HL-60 (cell line): Measurements from ENCODE around the gene TMEM123.
"Not testable (repeated sequence)": the region's sequence is repeated elsewhere in the genome, so short reads cannot be mapped to it uniquely, and the experiment has no call there.

Experiments
- DNase-seq, 2 experiments: peaks; one replicate each; pipeline ENCODE4 v3.0.0-alpha.2; 2010 to 2020; ENCODE audit warnings: low read depth in 1 of 2, low spot score in 1 of 2
- H3K27ac ChIP-seq: fragments of 250-450 bp; sonication (Bioruptor Pico); replicated peaks from 2 replicates; pipeline ENCODE4 v1.5.1; 2020; ENCODE audit warnings: mild to moderate bottlenecking, moderate library complexity
- H3K27me3 ChIP-seq: fragments of 250-450 bp; sonication (Bioruptor Pico); 2 replicates; pipeline ENCODE4 v1.5.1; 2021; ENCODE audit warnings: mild to moderate bottlenecking, moderate library complexity; ENCODE audit not compliant: insufficient read depth, poor library complexity, severe bottlenecking
- H3K4me3 ChIP-seq: replicated peaks from 2 replicates; pipeline ENCODE4 v1.5.1; 2011; ENCODE audit warnings: mild to moderate bottlenecking, control low read depth, low read length; ENCODE audit not compliant: insufficient read depth
- GABPA ChIP-seq: IDR thresholded peaks from 2 replicates; pipeline ENCODE4 v1.6.1; 2012; ENCODE audit warnings: low read depth
- POLR2AphosphoS5 ChIP-seq: IDR thresholded peaks from 2 replicates; pipeline ENCODE4 v1.6.1; 2012; ENCODE audit warnings: low read depth
- SPI1 ChIP-seq: IDR thresholded peaks from 2 replicates; pipeline ENCODE4 v1.6.1; 2012; ENCODE audit warnings: low read depth, mild to moderate bottlenecking, borderline replicate concordance
- TF ChIP-seq, protein P1 (sequence below): IDR thresholded peaks from 2 replicates; pipeline ENCODE4 v1.6.1; 2012; ENCODE audit warnings: low read depth; ENCODE audit not compliant: insufficient replicate concordance
- TF ChIP-seq, protein P2 (sequence below): IDR thresholded peaks from one replicate; pipeline ENCODE4 v1.5.1; 2011; ENCODE audit warnings: low read length, control low read depth, inconsistent platforms; ENCODE audit not compliant: insufficient read depth

Gene TMEM123

DNA sequence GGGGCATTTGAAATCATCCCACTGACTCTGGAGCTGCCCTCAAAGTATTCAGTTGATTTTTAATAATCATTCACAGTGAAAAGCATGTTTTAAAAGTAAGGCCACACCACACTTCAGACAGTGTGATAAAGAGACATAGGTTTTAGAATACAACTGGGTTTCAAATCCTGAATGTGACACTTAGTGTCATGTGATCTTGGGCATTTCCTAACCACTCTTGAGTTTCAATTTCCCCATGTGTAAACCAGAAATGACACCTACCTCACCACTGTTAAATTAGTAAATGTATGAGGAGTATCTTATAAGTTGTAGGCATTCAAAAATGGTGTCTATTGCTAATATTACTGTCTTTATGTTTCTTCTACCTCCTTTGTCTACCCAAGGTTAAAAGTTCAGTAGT is 5.4 kb downstream of the TMEM123 start:
- Histone ChIP-seq H3K27me3 (no peaks in the 10 kb centered on the region), H3K4me3 (no peak overlapping the region), H3K27ac (peak overlapping the region; percentile 5; the same call in 1 of the 2 replicates)
- peak in 1 of 2 experiments; percentile 30 for DNase-seq
- TF ChIP-seq, protein P1, sequence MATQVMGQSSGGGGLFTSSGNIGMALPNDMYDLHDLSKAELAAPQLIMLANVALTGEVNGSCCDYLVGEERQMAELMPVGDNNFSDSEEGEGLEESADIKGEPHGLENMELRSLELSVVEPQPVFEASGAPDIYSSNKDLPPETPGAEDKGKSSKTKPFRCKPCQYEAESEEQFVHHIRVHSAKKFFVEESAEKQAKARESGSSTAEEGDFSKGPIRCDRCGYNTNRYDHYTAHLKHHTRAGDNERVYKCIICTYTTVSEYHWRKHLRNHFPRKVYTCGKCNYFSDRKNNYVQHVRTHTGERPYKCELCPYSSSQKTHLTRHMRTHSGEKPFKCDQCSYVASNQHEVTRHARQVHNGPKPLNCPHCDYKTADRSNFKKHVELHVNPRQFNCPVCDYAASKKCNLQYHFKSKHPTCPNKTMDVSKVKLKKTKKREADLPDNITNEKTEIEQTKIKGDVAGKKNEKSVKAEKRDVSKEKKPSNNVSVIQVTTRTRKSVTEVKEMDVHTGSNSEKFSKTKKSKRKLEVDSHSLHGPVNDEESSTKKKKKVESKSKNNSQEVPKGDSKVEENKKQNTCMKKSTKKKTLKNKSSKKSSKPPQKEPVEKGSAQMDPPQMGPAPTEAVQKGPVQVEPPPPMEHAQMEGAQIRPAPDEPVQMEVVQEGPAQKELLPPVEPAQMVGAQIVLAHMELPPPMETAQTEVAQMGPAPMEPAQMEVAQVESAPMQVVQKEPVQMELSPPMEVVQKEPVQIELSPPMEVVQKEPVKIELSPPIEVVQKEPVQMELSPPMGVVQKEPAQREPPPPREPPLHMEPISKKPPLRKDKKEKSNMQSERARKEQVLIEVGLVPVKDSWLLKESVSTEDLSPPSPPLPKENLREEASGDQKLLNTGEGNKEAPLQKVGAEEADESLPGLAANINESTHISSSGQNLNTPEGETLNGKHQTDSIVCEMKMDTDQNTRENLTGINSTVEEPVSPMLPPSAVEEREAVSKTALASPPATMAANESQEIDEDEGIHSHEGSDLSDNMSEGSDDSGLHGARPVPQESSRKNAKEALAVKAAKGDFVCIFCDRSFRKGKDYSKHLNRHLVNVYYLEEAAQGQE: no peak
- TF ChIP-seq GABPA (no peak), SPI1 (no peak), POLR2AphosphoS5 (no peak)
- TF ChIP-seq, protein P2, sequence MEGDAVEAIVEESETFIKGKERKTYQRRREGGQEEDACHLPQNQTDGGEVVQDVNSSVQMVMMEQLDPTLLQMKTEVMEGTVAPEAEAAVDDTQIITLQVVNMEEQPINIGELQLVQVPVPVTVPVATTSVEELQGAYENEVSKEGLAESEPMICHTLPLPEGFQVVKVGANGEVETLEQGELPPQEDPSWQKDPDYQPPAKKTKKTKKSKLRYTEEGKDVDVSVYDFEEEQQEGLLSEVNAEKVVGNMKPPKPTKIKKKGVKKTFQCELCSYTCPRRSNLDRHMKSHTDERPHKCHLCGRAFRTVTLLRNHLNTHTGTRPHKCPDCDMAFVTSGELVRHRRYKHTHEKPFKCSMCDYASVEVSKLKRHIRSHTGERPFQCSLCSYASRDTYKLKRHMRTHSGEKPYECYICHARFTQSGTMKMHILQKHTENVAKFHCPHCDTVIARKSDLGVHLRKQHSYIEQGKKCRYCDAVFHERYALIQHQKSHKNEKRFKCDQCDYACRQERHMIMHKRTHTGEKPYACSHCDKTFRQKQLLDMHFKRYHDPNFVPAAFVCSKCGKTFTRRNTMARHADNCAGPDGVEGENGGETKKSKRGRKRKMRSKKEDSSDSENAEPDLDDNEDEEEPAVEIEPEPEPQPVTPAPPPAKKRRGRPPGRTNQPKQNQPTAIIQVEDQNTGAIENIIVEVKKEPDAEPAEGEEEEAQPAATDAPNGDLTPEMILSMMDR: no peak

DNA sequence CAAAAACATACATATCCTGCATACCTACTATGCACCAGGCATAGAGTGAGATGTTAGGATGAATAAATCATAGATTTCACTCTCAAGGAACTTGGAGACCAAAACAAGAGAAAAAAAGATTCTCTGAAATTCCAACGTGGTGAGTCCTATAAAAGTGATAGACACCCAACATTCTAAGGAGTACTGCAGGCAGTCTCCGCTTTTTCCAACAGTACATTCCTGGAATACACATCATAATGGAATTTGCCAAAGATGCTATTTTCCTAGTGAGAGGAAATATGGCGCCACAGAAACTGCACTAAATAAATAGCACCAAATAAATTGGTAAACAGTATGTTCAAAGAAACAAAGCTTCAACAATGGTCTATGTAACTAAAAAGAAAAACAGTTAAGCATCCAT is 6.0 kb downstream of the TMEM123 start:
- Histone ChIP-seq H3K4me3 (no peak overlapping the region), H3K27me3 (no peaks in the 10 kb centered on the region), H3K27ac (no peak overlapping the region)
- DNase-seq: no peak
- TF ChIP-seq POLR2AphosphoS5 (no peak), SPI1 (no peak), GABPA (no peak)
- TF ChIP-seq, protein P1: no peak
- TF ChIP-seq, protein P2: no peak

DNA sequence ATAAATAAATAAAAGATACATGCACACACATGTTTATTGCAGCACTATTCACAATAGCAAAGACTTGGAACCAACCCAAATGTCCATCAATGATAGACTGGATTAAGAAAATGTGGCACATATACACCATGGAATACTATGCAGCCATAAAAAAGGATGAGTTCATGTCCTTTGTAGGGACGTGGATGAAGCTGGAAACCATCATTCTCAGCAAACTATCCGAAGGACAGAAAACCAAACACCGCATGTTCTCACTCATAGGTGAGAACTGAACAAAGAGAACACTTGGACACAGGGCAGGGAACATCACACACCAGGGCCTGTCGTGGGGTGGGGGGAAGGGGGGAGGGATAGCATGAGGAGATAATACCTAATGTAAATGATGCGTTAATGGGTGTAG is 7.9 kb downstream of the TMEM123 start:
- H3K4me3 ChIP-seq, H3K27me3 ChIP-seq, DNase-seq, H3K27ac ChIP-seq: not testable (repeated sequence)

DNA sequence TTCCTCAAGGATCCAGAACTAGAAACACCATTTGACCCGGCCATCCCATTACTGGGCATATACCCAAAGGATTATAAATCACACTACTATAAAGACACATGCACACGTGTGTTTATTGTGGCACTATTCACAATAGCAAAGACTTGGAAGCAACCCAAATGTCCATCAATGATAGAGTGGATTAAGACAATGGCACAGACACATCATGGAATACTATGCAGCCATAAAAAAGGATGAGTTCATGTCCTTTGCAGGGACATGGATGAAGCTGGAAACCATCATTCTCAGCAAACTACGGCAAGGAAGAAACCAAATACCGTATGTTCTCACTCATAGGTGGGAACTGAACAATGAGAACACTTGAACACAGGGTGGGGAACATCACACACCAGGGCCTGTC is 8.4 kb downstream of the TMEM123 start:
- H3K4me3 ChIP-seq, H3K27ac ChIP-seq, H3K27me3 ChIP-seq, DNase-seq: not testable (repeated sequence)

DNA sequence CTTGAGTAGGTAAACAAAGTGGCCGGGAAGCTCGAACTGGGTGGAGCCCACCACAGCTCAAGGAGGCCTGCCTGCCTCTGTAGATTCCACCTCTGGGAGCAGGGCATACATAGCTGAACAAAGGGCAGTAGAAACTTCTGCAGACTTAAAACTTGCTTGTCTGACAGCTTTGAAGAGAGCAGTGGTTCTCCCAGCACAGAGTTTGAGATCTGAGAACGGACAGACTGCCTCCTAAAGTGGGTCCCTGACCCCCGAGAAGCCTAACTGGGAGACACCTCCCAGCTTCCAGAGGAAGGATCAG is 13.6 kb downstream of the TMEM123 start:
- not testable (repeated sequence) for DNase-seq, H3K27me3 ChIP-seq, H3K4me3 ChIP-seq, H3K27ac ChIP-seq
